Stimulated activated CD4-positive, alpha-beta T cell treated with anti-CD3 and anti-CD28 coated beads, Interleukin-15, amount 100 ng/mL, for 1 hour (primary cell): ENCODE measurements around the gene COL19A1.

Experiments used
- DNase-seq, 2 donors: peaks; one replicate each; pipeline ENCODE4 v3.0.0-alpha.2; 2020; ENCODE audit warnings: low read depth in 1 of 2, low spot score in 1 of 2

Gene COL19A1

DNA sequence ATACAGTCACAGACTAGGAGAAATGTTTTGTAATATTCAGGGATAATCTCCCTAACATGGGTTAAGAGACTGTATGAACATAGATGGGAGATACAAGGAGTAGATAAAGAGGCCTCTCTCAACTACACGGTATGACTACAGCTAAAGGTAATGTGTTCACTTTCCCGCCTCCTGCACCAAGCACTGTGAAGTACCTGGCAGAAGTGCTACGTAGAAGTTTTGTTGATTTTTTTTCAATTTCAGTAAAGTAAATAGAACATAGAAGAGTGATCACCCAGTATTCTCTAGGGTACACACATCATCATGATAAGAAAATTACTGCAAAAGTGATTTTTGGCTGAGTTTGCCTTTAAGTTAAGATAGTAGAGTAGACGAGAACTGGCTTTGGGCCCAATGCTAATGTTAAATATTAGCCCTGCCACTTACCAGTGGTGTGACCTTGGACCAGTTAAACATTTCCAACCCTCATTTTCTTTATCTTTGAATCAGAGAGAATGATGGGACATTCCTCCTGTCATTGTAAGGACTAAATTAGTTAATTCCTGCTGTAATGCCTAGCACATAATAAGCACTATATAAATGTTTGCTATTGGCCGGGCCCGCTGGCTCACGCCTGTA, 253.0 kb downstream of the COL19A1 start:
- no peak for DNase-seq

DNA sequence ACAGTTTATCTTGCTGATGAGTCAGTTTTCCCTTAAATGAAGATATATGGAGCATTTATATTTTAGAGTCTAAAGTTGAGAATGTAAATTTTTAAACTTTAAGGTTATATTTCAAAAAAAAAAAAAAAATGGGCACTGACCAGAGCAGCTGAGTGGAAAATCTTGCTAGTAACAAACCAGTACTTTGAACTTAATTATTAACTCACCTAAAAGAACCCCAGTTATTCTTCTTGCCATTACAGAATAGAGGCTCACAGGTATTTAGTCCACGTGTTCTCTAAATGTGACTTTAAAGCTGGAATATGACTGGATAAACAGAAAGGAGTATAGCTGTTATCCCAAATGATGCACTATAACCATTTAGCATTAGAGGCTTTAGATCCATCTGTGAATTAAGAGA, 258.1 kb downstream of the COL19A1 start:
- no peak for DNase-seq

DNA sequence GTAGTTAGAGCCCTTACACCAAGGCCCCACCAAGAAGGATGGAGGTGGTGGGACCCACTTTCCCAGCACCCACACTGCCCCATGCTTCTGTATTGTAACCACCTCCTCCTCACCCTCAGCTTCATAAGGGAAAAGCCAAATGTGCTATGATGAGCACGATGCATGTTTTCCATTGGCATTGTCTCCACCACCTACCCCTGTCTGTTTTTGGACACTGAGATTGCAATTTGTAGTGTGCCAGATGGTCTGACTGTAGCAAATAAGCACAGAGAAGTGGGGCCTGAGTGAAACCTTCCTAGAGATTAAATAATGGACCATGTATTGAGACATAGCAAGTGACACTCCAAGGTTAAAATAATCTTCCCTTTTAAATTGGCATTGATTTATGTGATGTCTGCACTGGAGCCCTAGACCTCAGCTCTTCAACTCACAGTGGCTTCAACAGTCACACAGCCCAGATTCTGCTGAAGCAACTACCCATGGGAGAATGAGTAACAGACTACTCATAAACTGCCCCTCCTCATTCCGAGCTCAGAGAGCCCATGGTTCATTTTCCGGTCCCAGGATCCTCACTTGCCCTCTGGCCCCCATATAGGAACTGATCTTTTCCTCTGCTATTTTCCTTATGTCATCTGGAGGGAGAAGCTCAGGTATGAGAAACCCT, 258.7 kb downstream of the COL19A1 start:
- DNase-seq = no peak

DNA sequence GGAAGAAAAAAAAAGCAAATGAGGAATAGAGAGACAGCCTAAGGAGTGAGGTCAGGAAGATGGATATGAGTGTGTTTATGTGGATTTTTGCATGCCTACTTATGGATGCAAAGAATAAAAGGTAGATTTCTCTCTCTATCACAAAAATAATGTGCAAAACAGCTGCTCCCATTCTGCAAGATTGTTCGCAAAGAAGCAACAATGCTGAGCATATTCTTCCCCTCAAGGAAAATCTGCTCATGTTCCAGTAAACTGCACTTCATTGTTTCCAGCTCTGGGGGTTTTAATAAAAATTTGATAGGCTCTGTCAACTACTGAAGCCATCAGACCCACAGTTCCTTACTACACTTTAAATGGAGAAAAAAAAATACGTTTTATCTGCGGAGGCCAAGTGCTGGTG, 259.2 kb downstream of the COL19A1 start:
- DNase-seq = no peak

DNA sequence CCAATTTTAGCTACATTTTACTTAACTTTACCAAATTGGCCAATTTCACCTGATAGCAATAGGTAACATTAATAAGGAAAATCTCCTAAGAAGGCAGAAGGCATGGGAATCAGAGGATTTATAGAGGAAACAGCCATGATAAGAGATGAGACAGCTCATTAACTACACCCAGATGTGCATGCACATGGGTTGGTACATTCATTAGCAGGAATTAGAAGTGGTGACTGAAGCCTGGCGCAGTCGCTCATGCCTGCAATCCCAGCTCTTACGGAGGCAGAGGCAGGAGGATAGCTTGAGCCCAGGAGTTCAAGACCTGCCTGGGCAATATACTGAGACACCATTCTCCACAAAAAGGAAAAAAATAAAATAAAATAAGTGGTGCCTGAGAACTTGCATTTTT, 263.0 kb downstream of the COL19A1 start:
- DNase-seq = no peak

DNA sequence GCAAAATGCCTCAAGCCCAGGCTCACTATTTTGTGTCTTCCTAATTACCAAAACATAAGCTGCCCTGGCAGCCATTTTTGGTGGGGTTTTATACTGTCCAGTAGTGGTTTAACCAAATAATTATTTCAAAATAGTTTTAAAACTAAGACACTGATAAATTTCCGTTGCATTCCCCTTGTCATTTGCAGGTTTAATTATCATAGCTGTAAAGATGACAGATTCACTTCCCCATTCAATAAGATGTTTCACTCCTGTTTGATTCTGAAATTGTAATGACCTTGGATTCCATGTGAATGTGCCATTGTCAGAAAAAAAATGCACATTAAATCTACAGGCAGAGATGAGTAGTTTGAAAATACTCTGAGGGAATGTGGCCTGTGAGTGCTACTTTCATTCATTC, 264.5 kb downstream of the COL19A1 start:
- DNase-seq = no peak

DNA sequence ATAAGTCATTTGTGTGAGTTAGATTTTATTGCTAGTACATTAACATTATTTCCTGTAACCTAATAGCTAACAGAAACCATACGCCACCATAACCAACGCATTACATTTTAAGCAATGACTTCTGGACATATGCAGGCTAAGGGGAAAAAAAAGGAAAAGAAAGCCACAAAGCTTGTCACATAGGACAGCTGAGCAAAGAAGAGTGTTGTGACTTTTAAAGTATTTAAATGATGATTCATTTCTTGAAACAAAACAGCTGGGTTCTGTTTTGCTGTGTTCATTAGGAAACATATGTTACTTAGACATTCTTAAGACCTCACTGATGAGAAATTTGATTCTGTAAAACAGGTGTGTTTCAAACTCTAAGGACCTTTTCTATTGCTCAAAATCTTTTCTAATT, 265.2 kb downstream of the COL19A1 start:
- DNase-seq = no peak

DNA sequence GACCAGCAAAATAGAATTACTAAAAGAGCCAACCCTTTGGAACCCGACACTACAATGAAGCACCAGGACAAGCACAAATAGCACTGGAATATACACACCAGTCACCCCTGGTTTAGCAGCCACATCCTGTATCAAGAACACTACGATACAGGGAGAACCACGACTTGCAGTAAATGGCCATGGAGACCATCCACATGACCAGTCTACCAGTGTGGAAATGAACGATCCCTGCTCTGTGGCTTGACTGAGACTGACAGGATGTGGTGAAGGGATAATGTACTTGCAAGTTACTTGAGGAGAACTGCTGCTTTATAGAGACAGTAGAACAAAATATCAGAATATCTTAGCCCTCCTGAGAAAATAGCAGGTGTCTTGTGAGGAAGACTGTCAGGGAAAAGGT, 266.9 kb downstream of the COL19A1 start:
- DNase-seq = no peak

DNA sequence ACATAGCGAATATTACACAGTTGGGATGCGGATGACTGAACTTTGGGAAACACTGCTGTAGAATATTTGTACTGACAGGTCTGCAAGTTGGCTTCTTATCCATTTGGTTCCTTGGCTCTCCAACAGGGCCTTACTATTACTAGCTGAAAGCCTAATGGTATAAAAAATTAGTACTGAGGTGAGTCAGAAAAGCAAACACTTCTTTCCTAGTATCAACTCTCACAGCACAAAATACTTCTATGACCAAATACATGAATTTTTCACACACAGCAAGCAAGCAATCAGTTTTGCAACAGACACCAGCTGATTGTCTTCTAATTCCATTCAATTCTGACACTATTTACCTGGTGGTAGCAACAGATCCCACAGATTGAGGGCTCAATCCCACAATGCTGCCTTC, 268.2 kb downstream of the COL19A1 start:
- DNase-seq = no peak

DNA sequence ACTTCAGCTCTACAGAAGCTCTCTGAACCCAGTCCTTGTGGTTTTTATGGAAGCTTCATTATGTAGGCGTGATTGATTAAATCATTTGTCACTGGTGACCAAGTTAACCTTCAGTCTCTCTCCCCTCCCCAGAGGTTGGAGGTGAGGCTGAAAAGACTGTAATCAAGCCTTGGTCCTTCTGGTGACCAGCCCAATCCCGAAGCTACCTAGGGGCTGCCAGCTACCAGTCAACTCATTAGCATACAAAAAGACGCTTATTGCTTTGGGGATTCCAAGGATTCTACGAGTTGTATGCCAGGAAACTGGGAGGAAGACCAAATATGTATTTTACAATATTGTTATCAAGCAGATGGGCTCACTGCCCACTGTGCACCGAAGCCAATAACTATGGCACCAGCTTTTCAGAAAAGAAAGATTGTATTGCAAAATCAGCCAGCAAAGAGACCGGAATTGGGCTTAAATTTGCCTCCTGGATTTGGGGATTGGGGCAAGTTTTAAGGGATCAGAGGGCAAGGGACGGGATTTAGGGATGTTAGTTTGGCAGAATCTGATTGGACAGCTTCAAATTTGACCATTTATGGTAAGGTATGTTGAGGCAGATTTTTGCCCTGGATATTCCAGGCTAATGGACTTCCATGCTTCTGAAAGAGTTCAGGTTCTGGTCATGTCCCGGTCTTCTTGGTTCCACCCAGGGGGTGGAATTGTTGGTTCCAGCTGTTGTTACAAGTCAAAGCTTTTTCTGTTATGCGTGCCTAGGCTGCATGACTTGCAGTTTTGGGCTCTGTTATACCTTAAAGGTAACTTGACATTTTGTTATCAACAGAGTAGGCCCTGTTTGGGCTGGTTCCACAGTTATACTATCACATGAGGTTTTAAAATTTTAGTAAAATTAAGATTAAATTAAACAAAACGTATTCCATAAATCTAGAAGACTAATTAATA, 269.1 kb downstream of the COL19A1 start:
- no peak for DNase-seq

DNA sequence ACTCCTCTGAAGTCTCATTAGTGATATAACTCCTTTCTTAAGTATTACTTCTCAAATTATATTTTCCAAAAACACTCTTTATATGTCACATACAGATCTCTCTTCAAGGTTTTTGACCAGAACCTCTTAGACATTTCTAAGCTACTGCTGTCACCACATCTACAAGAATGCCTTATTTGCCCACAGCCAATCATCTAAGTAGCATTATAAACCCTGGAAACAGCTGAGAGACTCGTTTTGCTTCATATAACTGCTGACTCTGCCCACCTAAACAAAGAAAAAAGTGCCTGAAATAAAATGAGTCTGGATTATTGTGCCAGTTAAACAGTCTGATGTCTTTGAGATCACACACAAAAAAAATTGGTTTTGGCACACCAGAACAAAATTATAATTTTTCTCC, 270.6 kb downstream of the COL19A1 start:
- no peak for DNase-seq

DNA sequence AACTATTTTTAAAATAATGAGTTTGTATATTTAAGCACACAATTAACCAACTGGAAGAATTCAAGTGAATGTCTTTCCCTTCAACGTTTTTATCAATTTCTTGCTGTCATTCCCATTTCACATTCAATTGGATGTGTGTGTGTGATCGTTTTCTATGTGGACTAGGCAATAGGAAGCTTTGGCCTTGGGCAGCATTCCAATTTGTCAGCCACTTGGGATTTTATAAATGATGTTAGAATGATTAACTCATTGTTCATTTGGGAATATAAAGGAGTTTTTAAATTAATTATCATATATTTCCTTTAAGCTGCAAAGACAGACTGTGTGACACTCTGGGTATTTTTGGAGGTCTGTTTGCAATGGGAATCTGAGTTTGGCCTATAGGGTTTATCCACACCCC, 274.1 kb downstream of the COL19A1 start:
- DNase-seq = no peak

DNA sequence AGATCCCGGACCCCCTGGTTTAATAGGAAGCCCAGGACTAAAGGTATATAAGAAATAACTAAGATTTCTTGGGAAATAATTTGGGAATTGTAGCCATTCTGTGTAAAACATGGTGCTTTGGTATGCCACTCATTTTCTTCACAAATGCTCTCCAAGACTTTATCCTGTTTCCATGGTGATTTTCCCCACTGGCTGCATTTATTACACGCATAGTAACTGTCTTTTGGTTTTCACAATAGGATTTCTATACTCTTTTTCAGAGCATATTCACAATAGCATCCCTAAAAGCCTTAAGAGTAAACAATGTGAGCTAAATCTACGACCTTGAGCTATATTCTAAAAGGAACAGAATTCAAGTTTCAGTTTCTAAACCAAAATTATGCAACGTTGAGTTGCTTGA, 275.7 kb downstream of the COL19A1 start:
- no peak for DNase-seq

DNA sequence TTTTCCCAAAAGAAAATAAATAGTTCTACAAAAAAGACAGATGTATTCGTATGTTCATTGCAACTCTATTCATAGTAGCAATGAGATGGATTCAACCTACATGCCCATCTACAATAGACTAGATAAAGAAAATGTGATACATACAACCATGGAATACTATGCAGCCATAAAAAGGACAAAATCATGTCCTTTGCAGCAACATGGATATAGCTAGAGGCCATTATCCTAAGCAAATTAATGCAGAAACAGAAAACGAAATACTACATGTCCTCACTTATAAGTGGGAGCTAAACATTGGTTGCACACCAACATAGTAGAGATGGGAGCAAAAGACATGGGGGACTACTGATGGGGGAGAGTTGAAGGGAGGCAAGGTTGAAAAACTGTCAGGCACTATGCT, 278.8 kb downstream of the COL19A1 start:
- no peak for DNase-seq

DNA sequence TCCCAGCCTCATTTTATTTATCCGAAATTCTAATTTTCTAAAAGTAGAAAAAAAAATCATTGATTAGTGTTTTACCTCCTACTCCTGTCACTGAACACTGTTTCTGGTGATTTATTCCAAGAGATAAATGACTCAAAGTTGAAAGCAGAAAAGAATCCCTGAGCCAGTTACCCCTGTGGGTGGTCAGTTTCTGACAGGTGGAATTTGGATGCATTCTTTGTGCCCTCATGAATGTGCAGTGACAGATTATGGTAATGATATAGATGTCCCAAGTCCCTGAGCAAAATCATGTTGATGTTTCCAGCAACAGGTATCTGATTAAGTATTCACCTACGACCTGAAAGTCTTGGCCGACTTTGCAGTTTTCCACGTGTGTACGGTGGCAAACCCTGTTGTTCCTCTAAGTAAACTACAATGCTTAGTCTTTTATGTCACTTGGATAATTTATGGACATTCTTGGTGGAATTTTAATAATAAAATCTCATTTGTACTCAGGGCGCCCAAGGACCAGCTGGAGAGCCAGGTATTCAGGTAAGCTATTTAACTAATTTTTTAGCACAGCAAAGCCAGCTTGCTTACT, 282.9 kb downstream of the COL19A1 start:
- DNase-seq = no peak

DNA sequence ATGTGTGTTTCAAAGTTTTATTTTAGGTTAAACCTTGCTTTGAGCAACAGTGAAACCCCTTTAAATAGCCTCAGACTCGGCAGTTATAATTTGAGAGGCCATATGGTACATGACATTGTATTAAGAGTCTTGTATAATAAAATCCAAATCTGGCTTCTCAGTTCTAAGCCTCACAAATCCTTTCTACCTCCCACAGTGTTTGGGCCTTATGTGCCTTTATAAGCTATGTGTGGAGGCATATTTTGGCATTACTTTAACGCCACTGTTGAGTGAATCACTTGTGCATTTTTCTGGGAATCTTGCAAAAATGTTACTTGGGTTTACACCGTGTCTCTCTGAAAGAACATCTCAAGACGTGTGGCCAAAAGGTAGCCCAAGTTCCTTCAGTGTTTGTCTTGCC, 284.2 kb downstream of the COL19A1 start:
- no peak for DNase-seq

DNA sequence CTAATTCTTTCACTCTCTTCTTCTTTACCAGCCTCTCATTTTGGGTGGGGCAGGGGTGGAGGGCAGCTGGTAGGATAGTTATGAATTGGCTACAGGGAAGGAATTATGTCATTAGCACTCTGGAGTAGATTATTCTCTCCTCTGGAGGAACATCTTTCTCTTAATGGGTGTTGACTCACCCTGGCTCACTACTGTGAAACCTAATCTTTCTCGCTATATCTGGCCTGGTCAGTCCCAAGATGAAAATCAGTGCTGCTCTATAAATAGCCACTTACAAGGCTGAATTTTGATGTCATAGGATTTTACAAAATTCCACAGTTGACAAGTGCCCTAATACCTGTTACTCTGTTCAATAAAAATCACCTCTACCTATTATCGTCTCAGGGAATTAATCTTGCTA, 285.3 kb downstream of the COL19A1 start:
- no peak for DNase-seq

DNA sequence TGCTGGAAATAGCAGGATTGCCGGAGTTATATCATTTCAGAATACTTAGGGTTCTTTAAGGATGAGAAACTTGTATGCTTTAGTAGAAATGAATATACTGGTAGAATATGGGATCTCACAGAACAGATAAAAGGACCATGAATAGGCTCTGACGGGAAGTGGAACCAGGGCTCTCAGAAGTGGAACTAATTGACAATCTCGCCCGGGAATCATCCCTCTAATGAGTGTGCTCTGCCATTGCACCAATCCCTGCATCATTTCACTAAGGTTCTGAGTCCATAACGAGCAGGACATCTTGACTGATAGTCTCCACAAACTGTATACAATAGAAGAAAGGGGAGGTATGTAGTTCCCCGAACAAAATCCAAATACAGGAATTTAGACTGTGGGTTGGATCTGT, 286.4 kb downstream of the COL19A1 start:
- DNase-seq = no peak

DNA sequence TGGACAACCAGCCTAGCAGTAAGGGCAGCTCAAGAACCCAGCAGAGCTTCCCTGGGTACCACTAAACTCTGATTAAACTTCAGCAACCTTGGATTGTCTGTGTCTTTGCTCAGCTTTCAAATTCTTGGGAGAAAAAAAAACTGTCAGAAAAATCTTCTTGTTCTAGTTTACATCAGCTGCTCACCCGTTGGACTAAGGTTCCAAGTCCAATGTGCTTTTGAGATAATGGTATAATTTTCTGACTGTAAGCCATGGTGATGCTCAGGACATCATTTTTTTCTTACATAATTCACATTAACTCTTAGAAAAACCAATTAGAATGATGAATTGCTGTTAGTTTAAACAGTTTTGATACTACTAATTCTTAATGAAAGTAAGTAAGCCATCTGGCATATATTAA, 290.7 kb downstream of the COL19A1 start:
- no peak for DNase-seq

DNA sequence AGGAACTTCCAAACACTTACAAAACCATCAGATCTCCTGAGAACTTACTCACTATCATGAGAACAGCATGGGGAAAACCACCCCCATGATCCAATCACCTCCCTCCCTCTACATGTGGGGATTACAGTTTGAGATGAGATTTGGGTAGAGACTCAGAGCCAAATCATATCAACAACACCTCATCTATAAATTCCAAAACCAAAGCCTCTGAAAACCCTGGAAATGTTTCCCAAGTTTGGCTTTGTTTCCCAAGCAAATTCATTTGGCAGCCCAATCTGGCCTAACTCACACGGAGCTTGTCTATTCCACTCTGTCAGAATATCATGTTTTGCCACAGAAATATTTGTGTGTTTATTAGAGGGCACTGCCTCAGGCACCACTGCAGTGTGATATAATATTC, 293.9 kb downstream of the COL19A1 start:
- DNase-seq = no peak

DNA sequence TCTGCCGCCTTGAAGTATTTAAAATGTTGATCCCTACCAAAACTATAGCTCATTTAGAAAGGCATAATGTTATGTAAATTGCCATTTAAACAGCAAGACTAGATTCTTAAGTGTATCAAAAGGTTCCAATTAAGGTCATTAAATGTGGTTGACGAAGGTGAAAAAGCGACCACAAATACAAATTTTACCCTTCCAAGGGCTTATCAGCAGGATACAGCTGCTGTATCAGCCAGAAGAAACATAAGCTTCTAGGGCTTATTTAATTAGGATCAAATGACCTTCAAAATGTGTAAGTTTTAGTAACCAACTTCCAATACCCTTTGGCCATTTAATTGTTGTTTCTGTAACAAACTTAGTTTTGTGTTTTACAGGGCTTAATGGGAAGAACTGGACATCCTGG, 296.6 kb downstream of the COL19A1 start:
- DNase-seq = no peak

DNA sequence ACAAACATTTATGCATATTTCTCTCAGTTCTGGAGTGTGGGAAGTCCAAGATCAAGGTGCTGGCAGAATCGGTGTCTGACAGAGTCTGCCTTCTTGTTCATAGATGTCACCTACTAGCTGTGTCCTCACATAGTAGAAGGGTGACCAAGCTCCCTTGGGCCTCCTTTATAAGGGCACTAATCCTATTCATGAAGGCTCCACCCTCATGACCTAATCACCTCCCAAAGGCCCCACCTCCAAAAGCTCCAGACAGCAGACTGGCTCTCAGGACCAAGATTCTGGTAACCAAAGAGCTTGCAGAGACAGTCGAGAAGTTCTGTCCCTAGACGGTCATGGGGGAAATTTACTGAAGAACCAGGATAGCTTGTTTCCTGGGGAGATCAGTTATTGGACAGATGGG, 297.4 kb downstream of the COL19A1 start:
- no peak for DNase-seq
